GM18507 (cell line): ENCODE measurements around the gene TRMT1.
A peak's percentile ranks its signal among the peaks of the same experiment; 100 is the strongest.

ENCODE experiments used
- DNase-seq: peaks from one replicate; pipeline ENCODE4 v3.0.0; 2011; ENCODE audit warnings: low read depth; ENCODE audit not compliant: insufficient read length; ENCODE audit errors: extremely low spot score
- FAIRE-seq: peaks from 2 replicates; lab custom pipeline; 2011; peaks lifted over from hg19 to GRCh38; lab: Jason Lieb, UNC

TRMT1 gene

DNA sequence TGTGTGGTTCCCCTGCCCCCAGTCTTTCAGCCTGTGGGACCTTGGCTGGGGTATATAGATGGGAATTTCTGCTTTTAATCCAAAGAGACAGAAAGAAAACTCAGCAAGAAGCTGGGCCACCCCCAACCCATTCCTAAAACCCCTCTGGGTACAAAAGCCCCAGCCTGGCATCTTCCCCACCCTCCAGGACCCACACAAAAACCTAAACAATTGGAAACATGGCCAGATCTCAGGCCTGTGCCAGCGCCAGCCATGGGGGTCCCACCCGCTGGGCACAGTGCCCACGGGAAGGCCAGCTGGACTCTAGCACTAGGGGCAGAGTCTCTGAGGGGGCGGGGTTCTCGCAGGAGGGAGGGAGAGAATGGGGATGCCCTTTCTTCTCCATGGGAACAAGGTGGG is 22.4 kb downstream of the TRMT1 start:
- no peak for FAIRE-seq

DNA sequence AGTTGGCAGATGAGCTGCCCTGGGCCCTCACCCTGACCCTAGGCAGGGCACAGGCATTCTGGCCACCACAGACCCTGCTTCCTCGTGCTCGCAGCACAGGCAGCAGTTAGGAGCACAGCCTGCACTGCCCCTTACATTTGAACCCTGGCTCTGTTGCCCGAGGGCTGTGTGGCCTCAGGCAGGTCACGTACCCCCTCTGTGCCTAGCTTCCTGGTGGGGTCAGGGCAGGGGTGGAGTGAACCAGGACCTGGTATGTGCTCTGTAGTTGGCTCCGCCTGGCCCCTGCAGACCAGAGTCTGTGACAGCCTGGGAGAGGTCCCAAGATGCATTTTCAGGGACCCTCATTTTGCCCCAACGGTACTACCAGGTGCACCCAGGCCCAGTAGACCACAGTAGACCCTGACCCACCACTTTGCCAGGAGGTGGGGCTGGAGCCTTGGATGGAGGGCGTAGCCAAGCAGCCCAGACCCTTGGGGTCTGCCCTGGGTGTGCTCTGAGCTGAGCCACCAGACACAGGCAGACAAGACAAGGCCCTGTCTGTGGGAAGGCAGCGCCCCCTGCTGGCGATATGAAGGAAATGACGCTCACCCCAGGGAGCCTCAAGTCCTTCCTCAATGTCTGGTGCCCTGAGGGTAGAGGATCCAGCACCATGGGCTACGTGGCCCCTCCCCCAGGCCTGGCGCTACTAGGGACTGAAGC is 23.0 kb downstream of the TRMT1 start:
- peak; percentile 70 for DNase-seq
- FAIRE-seq = peak; percentile 93

More for the DNA sequence above, 22.4 kb downstream of the TRMT1 start:
- DNase-seq = no peak

DNA sequence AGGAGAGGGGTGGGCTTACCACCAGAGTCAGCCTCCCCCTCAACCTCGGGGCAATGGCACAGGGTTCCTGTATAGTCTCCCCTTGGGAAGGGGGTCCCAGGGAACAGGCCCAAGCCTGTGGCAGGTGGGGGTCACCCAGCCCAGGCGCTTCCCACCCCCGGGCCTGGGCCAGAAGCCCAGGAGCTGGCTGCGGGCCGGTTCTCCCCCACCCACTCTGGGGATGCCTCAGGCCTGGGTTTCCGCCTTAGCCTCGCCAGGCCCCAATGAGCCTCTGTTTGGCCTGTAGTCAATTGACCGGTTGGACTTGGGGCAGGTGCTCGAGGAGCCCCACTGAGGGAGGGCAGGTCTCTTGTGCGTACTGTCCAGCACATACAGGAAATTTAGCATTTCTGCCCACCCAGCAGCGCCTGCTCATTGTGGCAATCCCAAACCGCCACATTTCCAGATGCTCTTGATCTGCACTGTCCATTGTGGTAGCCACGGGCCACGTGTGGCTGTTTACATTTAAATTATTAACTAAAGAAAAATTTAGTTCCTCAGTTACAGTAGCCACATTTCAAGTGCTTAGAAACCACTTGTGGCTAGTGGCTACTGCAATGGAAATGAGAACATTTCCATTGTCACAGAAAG is 23.8 kb downstream of the TRMT1 start:
- DNase-seq = no peak
- FAIRE-seq = no peak

DNA sequence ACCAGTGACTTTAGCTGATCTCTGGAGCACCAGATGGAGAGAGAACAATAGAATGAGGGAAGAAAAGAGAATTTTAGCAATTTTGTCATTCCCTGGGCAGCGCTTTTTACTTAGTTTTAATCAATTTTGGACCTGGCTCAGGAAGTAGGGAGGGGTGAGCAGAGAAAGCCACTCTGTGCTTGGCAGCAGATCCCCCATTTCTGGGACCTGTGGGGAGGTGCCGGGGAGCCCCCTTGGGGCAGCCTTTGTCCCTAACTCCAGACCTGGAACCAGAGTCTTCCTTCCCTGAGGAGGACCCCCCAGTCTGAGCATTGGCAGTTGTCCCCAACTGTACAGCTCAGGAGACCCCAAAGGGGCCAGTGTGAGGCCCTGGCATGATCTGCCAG is 24.4 kb downstream of the TRMT1 start:
- no peak for FAIRE-seq
- no peak for DNase-seq

DNA sequence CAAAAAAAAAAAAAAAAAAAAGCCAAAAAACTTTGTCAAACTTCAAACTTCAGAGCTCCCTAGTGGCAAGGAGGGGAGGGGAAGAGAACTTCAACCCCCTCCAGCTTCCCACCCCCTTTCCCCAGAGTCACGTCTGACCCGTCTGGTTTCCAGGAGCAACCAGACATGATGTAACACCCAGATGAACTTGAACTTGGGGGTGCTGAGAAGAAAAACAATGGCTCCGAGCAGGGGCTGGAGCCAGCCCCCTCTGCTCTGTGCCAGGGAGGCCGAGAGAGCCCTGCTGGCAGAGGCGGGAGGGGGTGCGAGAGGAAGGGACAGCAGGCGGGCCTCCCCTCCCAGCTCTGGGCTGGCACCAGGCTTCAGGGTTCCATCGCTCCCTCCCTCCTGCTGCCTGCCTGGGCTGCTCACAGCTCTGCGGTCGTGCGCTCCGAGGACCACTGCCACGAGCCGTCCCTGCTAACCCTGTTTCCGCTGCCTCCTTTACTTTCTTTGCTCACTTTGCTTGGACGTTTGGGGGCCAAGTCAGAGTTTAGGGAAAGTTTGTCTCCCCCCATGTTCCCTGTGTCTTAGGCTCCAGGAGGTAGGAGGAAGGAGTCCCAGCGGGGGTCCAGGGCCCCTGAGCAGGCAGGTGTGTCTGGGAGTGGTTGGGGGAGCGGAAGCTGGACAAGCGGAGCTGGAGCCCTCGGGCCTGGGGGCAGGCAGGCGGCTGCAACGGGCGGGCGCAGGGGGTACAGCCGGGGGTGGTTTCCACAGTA is 25.0 kb downstream of the TRMT1 start:
- FAIRE-seq (no peak), DNase-seq (no peak)

DNA sequence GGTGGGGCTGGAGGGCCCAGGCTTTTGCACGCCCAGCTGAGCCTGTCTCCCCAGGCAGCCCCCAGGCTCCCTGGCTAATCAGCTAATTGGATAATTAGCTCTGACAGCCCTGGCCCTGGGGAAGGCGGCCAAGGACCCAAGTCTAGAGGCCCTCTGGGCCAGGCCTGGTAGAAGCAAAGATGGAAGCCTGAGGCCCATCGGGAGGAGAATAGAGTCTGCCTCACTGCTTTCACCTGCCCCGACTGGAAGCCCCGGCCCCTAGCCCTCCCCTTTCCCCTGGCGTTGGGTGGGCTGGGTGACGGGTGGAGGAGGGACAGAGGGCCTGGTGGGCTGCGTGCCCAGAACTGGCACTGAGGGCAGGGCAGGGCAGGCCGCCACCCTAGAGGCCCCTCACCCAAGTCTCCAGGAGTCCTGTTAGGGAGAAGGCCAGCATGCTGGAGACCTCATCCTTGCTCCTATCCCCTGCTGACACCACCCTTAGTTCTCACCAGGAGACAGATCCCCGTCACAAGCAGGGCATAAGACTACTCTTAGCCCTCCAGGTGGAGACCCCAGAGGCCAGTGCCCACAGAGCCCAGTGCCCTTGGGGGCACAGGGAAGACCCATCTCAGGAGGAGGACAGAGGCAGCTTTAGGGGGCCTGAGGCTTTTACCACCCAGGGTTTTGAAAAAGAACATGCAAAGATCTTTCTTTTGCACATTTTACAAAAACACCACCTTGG is 25.9 kb downstream of the TRMT1 start:
- no peak for DNase-seq
- no peak for FAIRE-seq

DNA sequence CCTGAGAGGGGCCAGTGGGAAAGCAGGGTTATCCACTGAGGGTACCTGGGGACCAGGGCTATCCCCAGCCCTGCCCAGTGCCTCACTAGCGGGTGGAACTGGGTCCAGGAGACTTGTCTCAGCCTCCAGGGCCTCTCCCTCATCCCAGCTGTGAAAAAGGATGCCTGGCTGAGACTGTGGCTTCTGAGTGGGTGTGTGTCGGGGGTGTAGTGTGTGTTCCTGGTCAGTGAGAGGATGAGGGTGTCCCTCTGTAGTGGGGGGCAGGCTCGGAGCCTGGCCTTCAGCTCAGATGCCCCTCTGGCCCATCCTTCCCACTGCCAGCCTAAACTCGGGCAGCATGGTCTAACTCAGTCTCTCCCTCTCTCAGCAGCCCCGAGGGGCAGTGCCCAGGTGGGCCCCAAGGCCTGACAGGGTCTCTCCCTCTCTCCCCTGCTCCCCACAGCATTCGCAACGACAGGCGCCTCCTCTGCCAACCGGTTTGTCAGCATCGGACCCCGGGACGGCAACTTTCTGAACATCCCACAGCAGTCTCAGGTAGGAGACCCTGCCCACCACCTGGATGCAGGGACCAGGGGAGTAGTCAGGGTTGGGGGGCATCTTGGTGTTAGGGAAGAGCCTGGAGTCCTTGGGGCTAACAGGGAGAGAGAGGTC is 26.6 kb downstream of the TRMT1 start:
- DNase-seq (no peak), FAIRE-seq (no peak)

DNA sequence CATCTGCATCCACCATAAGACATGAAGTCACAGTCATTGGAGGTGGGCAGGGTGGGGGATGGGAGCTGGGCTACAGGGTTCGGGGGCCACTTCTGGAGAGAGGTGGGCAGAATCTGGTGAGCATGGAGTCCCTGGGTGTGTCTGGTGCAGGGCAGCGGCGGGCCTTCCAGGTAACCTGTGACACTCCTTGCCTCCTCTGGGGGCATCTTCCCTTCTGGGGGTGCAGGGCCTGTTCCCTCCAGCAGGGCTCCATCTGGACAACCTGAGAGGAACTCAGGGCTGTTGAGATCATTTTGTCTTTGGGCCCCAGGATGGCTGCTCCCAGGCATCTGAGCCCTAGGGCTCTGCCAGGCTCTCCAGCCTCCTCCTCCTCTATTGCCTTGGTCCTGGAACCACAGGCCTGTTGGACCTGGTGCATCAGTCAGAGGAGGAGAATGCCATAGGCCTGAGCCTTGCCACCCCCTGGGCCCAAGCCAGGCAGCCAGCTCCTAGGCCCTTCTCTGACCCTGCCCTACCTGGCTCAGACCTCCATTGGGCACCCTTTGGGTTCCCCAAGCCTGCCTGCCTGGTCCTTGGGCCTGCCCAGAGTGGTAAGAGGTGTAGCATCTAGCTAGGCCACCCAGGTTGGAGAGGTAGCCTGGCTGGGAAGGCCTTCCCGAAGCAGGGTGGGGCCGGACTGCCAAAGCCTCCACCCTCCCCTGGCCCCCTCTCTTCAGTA is 27.2 kb downstream of the TRMT1 start:
- FAIRE-seq = no peak

DNA sequence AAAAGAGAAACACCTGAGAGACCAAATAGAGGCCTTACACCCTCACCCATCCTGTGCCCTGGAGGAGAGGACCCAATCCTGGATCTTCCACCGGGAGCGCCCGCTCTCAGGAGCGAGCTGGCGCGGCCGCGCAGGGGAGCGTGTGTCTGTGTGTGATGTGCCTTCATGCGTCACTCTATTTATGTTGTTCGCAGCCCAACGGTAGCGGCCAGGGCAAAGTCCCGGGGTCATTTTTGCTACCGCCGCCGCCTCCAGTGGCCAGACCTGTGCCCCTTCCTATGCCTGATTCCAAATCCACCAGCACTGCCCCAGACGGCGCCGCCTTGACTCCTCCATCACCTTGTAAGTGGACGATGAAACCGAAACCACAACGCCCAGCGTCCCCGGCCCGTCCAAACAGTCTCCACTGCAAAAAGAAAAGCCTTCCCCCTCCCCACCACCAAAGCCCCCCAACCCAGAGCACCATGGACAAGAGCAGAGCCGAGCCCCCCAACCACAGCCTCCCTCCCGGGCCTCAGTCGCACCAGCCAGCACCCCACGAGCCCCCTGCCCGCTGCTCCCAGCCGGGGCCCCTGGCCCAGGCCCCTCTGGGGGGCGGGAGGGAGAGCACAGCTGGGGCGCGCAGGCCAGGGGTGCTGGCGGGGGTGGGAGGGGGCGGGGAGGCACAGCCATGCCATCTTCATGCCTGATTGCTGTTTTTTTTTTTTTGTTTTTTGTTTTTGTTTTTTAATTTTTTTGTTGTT is 28.6 kb downstream of the TRMT1 start:
- no peak for FAIRE-seq
- no peak for DNase-seq

More for the DNA sequence above, 27.2 kb downstream of the TRMT1 start:
- no peak for DNase-seq

DNA sequence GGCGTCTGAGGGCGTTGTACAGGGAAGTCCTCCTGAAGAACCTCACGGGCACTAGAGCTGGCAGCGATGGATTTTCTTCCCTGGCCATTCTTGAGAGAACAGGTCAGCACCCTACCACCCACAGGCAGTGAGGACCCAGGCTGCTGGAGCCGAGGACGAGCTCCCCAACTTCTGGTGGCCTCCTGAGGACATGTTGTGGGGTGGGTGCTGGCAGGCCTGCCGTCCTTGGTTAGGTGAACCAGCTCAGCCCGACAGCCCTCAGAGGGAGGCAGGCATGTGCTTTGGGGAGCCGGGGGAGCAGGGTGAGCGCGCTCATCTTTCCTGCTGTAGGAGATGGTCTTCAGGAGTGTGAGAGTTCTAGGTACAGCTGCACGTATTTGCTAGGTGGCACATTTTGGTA is 29.2 kb downstream of the TRMT1 start:
- no peak for DNase-seq
- FAIRE-seq = no peak

DNA sequence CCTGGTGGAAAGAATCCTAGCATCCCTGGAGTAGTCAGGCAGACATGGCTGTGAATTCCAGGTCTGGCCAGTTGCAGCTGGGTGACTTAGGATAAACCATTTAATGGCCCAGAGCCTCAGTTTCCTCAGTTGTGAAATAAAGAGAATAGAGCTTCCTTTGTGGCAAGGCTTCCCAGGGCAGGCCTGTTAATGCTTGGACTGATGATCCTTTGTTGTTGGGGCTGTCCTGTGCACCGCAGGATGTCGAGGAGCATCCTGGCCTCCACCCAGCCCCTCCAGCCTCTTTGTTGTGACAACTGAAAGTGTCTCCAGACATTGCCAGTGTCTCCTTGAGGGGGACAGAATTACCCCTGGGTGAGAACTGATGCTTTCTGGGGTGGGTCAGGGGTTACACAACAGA is 30.2 kb downstream of the TRMT1 start:
- FAIRE-seq = no peak
- DNase-seq = no peak

DNA sequence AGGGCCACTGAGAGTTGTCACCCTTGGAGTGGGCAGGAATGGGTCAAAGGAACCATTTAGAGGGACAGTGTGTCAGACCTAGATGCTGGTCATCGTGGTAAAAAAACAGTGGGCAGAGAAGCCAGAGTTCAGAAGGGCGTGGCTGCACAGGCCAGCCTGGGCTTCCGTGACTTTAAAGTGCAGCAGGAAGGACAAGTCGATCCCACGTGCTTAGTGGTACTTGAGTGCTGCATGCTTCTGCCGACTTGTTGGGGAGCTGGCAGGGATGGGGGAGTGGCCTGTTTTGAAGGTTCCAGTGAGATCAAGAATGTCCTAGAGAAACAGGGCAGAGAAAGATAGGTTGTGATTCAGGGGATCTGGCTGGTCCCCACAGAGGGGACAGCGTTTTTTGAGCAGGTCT is 30.9 kb downstream of the TRMT1 start:
- FAIRE-seq = no peak
- no peak for DNase-seq

DNA sequence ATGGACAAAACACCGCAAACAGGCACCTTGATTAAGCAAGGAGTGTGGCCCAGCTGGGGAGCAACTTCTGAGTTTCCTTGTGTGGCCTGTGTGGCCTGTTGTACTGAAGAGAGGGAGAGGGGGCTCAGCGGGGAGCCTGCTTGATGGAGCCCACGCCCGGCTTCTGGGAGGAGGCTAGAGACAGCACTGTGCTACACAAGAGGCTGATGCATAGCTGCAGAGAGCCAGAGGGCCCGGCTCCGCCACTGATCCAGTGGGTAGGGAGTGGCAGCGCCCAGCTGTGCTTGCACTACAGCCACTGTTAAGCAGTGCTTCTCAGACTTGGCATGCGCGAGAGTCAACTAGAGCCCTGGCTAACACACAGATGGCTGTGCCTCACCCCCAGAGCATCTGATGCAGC is 32.9 kb downstream of the TRMT1 start:
- FAIRE-seq (no peak), DNase-seq (no peak)

DNA sequence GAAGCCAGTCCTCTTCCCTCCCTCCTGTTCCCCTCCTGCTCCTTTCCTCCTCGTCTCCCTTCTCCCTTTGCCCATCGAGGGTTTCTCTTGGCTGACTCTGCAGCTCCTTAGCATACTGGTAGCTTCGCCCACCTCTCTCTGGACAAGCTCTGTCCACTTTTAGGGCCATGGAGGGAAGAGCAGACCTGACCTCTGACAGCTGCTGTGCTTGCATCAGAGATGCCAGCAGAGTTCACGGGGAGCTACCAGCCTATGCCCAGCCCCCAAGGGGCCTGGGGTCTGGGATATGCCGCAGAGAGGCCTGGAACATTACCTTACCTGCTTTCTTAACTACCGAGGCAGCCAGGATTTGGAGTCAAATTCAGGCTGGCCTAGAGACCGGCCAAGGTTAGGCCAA is 33.5 kb downstream of the TRMT1 start:
- no peak for FAIRE-seq
- no peak for DNase-seq

DNA sequence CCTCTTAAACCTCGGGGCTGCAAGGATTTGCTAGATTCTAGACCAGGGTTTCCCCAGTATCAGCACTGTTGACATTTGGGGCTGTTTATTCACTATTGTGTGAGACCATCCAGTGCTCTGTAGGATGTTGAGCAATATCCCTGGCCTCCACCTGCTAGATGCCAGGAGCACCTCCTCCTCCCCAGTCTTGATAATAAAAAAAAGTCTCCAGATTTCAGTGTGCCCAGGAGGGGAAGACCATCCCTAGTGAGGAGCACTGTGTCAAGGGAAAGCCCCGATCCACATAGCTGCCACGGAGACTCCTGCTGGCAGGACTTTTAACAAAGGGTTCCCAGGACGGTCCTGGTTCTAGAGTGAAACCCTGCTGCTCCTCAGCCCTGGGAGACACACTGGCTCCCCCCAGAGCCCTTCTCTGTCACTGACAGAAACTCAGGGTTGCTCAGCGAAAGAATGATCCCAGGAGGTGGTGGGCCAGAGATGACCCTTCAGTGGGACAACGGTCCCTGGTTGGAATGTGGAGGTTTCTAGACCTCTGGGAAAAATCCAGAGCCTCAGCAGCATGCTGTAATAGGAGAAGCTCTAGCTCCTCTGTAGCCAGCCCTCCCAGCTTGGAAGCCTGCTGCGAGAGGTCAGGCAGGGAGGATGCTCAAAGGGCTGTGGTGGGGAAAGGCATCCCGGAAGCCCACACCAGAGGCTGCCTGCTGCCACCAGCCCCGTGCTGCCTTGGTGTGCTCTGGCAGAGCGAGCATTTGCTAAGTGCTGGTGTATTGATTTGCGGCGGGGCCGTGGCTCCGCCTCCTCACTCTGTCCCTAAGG is 34.1 kb downstream of the TRMT1 start:
- FAIRE-seq (no peak), DNase-seq (no peak)

DNA sequence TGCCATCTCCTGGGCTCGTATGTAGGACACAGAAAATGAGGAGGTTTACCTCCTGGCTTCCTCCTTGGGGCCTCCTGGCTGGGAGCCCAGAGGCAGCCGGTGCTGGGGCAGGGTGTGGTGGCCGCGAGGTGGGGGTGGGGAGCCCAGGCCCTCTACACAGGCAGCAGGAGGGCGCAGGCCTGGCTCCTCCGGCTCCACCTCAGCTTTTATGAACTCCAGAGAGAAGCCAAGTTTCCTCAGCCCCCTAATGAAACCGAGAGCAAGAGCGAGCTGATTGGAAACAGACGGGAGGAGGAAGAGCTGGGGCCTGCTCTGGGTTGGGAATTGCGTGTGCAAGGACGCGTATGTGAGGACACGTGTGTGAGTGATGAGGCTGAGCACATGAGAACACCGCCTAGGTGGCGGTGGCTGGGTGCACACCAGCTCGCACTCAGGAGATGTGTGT is 37.0 kb downstream of the TRMT1 start:
- DNase-seq = no peak

DNA sequence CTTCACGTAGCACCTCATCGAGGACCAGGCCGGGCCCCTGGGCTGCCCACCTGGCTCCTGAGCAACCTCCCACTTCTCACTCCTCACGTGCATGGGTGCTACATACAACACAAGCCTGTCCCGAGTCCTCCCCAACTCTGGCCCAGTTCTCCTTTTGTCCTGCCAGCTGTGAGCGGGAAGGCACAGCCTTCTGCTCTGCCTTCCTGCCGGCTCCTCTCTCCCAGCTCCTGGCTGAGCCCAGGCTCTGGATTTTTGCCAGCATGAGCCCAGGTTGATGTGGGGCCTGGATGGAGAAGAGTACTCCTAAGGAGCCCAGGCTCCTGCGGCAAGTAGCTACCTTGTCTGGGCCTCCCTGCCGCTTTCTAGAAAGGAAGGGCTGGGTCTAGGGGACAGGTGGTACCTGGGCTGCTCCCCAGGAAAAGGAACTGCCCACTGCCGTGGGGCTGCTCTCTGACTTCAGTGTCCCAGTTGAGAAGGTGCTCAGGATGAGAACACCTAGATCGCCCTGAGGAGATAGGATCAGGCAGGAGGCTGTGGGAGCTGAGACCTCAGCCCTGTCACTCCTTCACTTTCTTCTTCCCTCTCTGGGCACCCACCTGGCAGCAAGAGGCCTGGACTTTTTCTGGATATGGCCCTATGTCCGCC is 37.5 kb downstream of the TRMT1 start:
- DNase-seq (no peak), FAIRE-seq (no peak)

More for the DNA sequence above, 37.0 kb downstream of the TRMT1 start:
- FAIRE-seq = no peak
